ENCODE results near the gene PROKR2. TPM values are rescaled to one million over a fixed set of nuclear protein-coding genes. Genes with fewer than 3 reads are reported as not detected.

Gene PROKR2
- total and polyA plus RNA-seq, 9 of the 15 experiments (the other 6 are each of a cell fraction or from before 2014, with no cell fraction given), result not detected

DNA sequence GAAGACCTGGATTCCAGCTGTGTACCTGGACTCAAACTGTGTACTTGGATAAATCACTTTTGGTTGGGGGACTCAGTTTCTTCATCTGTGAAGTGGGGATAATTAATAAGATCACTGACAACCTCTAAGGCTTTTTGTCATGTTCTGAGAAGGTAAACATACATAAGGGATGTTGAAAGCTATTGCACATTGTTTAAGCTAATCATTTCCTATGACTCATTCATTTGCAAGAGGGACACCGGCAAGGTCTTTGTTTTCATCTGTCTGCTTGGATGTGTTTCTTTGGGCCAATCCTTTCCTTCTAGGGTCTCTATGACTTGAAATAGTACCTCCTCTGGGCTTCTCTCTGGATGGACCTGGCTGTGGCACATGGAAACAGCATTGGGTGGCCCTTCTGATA is 6.8 kb downstream of the PROKR2 start:
- H3K9ac ChIP-seq (ENCODE audit: insufficient read depth in 1 of 2, low read depth in 2 of 2, low read length in 2 of 2), result no peak overlapping the region
- H3K9me3 ChIP-seq (replicated peaks; ENCODE audit: control insufficient read depth, insufficient read depth, low read depth, low read length), result no peaks in the 10 kb centered on the region
- H3K27ac ChIP-seq (ENCODE audit: extremely low read depth, low read depth, low read length), result no peak overlapping the region
- no peak overlapping the region for H2AFZ ChIP-seq (ENCODE audit: low read depth, low read length)
- no peaks in the 10 kb centered on the region for H3K79me2 ChIP-seq (ENCODE audit: control insufficient read depth, insufficient read depth, low read length)
- H3K36me3 ChIP-seq (ENCODE audit: control insufficient read depth, insufficient read depth, low read length), result no peaks in the 10 kb centered on the region
- H3K4me1 ChIP-seq (replicated peaks in 1 of 2; ENCODE audit: control insufficient read depth in 2 of 2, insufficient read depth in 2 of 2, low read length in 2 of 2), result no peaks in the 10 kb centered on the region
- no peak for FAIRE-seq
- ChIA-PET CTCF (ENCODE audit: low intra/inter-chr PET ratio) (no interaction called here), POLR2A (no interaction called here)
- 0% methylated on average over 1 of the region's 1 CpG for WGBS (ENCODE audit: insufficient coverage, low coverage, missing lambda C conversion rate)
- ATAC-seq, result no peak
- H3K27me3 ChIP-seq (ENCODE audit: control insufficient read depth in 2 of 2, insufficient read depth in 2 of 2, low read length in 2 of 2), result no peaks in the 10 kb centered on the region
- no peak for TF ChIP-seq ZBTB1 (CRISPR knock-in tag; IDR thresholded peaks at IDR 0.05; ENCODE audit: borderline replicate concordance, low read depth)
- no peak for TF ChIP-seq FOS (IDR thresholded peaks at IDR 0.05; ENCODE audit: extremely low read depth, insufficient read length)
- TF ChIP-seq RBM14 (IDR thresholded peaks at IDR 0.05; ENCODE audit: borderline replicate concordance, insufficient read depth, low read depth, low read length), result no peak
- TF ChIP-seq NR3C1 (CRISPR knock-in tag; IDR thresholded peaks at IDR 0.05), result no peak
- no peak for TF ChIP-seq GATAD2A (IDR thresholded peaks at IDR 0.05)
- no peak for TF ChIP-seq CC2D1A (IDR thresholded peaks at IDR 0.05)
- TF ChIP-seq, protein P1, sequence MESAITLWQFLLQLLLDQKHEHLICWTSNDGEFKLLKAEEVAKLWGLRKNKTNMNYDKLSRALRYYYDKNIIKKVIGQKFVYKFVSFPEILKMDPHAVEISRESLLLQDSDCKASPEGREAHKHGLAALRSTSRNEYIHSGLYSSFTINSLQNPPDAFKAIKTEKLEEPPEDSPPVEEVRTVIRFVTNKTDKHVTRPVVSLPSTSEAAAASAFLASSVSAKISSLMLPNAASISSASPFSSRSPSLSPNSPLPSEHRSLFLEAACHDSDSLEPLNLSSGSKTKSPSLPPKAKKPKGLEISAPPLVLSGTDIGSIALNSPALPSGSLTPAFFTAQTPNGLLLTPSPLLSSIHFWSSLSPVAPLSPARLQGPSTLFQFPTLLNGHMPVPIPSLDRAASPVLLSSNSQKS (CRISPR knock-in tag; IDR thresholded peaks at IDR 0.05), result no peak
- TF ChIP-seq PML (IDR thresholded peaks at IDR 0.05; ENCODE audit: low read length), result no peak
- TF ChIP-seq SRSF1 (IDR thresholded peaks at IDR 0.05; ENCODE audit: low read depth, low read length), result no peak
- TF ChIP-seq, protein P2, sequence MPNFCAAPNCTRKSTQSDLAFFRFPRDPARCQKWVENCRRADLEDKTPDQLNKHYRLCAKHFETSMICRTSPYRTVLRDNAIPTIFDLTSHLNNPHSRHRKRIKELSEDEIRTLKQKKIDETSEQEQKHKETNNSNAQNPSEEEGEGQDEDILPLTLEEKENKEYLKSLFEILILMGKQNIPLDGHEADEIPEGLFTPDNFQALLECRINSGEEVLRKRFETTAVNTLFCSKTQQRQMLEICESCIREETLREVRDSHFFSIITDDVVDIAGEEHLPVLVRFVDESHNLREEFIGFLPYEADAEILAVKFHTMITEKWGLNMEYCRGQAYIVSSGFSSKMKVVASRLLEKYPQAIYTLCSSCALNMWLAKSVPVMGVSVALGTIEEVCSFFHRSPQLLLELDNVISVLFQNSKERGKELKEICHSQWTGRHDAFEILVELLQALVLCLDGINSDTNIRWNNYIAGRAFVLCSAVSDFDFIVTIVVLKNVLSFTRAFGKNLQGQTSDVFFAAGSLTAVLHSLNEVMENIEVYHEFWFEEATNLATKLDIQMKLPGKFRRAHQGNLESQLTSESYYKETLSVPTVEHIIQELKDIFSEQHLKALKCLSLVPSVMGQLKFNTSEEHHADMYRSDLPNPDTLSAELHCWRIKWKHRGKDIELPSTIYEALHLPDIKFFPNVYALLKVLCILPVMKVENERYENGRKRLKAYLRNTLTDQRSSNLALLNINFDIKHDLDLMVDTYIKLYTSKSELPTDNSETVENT (CRISPR knock-in tag; IDR thresholded peaks at IDR 0.05), result no peak
- TF ChIP-seq, protein P3, sequence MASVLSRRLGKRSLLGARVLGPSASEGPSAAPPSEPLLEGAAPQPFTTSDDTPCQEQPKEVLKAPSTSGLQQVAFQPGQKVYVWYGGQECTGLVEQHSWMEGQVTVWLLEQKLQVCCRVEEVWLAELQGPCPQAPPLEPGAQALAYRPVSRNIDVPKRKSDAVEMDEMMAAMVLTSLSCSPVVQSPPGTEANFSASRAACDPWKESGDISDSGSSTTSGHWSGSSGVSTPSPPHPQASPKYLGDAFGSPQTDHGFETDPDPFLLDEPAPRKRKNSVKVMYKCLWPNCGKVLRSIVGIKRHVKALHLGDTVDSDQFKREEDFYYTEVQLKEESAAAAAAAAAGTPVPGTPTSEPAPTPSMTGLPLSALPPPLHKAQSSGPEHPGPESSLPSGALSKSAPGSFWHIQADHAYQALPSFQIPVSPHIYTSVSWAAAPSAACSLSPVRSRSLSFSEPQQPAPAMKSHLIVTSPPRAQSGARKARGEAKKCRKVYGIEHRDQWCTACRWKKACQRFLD (CRISPR knock-in tag; IDR thresholded peaks at IDR 0.05), result no peak
- TF ChIP-seq TGIF2 (CRISPR knock-in tag; IDR thresholded peaks at IDR 0.05), result no peak
- TF ChIP-seq ZNF766 (CRISPR knock-in tag; conservative IDR thresholded peaks at IDR 0.05), result no peak
- TF ChIP-seq ZNF583 (CRISPR knock-in tag; IDR thresholded peaks at IDR 0.05), result no peak
- no peak for TF ChIP-seq TCFL5 (CRISPR knock-in tag; conservative IDR thresholded peaks at IDR 0.05)
- no peak for TF ChIP-seq RBBP5 (IDR thresholded peaks at IDR 0.05; ENCODE audit: borderline replicate concordance, insufficient read depth, low read length, poor library complexity, severe bottlenecking)
- TF ChIP-seq HIVEP1 (CRISPR knock-in tag; IDR thresholded peaks at IDR 0.05), result no peak
- no peak for TF ChIP-seq EP400 (IDR thresholded peaks at IDR 0.05)
- TF ChIP-seq ZNF561 (CRISPR knock-in tag; conservative IDR thresholded peaks at IDR 0.05), result no peak
- TF ChIP-seq, protein P4, sequence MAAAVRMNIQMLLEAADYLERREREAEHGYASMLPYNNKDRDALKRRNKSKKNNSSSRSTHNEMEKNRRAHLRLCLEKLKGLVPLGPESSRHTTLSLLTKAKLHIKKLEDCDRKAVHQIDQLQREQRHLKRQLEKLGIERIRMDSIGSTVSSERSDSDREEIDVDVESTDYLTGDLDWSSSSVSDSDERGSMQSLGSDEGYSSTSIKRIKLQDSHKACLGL (CRISPR knock-in tag; IDR thresholded peaks at IDR 0.05; ENCODE audit: borderline replicate concordance, poor library complexity, severe bottlenecking), result no peak
- intact Hi-C loops (cut with micrococcal nuclease) (no loop called here), in situ Hi-C loops (cut with MboI) (no loop called here)
- no peak overlapping the region for H3K4me3 ChIP-seq
- no peak for DNase-seq (ENCODE audit: extremely low read depth in 1 of 4, low spot score in 3 of 4)
- H3K4me2 ChIP-seq (ENCODE audit: insufficient read depth, low read length), result no peak overlapping the region
- BruUV-seq (replicated peaks), result no TSS peak
- H4K20me1 ChIP-seq (replicated peaks; ENCODE audit: control insufficient read depth, insufficient read depth, low read length), result no peaks in the 10 kb centered on the region
- no peaks in the 10 kb centered on the region for H3K9me1 ChIP-seq (ENCODE audit: control insufficient read depth, insufficient read depth, low read length)
